ENCODE measurements around the gene KCNK6. TPM values are rescaled to one million over a fixed set of nuclear protein-coding genes. Genes with fewer than 3 reads are reported as not detected.

The KCNK6 gene
- total and polyA plus RNA-seq, 2 of the 8 experiments (the other 6 are each of a cell fraction or from before 2014, with no cell fraction given), result 10.6 to 13.3 TPM

GRCh38 chr19:38374332-38375097 is 54.9 kb downstream of the KCNK6 start, which contains the start of gene PSMD8:
Gene PSMD8, plus strand, starts transcription at chr19:38374571. Its CDS starts 31 bp downstream, at chr19:38374602.
- Histone ChIP-seq H4K20me1 (replicated peaks in 1 of 2; ENCODE audit: control insufficient read depth in 1 of 2, insufficient read depth in 2 of 2, low read length in 2 of 2) (peaks cover 3 to 5% of the 10 kb centered on the region in 2 experiments), H3K56ac (replicated peaks; ENCODE audit: insufficient read length, low read depth, low read length) (peak within 1 kb of the TSS; percentile 96), H2BK15ac (ENCODE audit: low read length) (peak within 1 kb of the TSS; percentile 99; the same call in 1 of the 2 replicates), H2BK12ac (ENCODE audit: low read depth, low read length) (0 out of 2 replicates have a peak within 1 kb of the TSS, but pooled peaks have one; percentile 75), H4K8ac (ENCODE audit: extremely low read depth, insufficient read depth, low read length) (peak within 1 kb of the TSS; percentile 96), H2BK120ac (replicated peaks; ENCODE audit: low read depth, low read length) (no peak within 1 kb of the TSS), H3K18ac (ENCODE audit: extremely low read depth, low read length) (peak within 1 kb of the TSS; percentile 98), H2BK5ac (ENCODE audit: low read depth, low read length) (peak within 1 kb of the TSS; percentile 90), H3K23me2 (ENCODE audit: low read depth, low read length) (peaks cover 7% of the 10 kb centered on the region; the same call in 1 of the 2 replicates), H3K27ac (ENCODE audit: low read depth, low read length) (peak within 1 kb of the TSS; percentile 62; the same call in 1 of the 2 replicates), H3K14ac (ENCODE audit: insufficient read length) (peak within 1 kb of the TSS; percentile 98), H3K79me2 (ENCODE audit: control insufficient read depth in 1 of 2, insufficient read depth in 2 of 2, low read length in 2 of 2) (peaks cover 0 to 22% of the 10 kb centered on the region in 2 experiments; a peak in 2 of 4 replicates), H3K9ac (replicated peaks in 1 of 4; ENCODE audit: extremely low read depth in 1 of 4, low read depth in 3 of 4, low read length in 3 of 4) (peak within 1 kb of the TSS; percentile 75 to 97 (median 88)), H3K27me3 (replicated peaks in 1 of 4; ENCODE audit: control insufficient read depth in 3 of 4, extremely low read depth in 1 of 4, insufficient read depth in 3 of 4, low read length in 3 of 4) (peaks cover 0 to 2% (median 0%) of the 10 kb centered on the region in 4 experiments; a peak in 2 of 7 replicates), H2BK20ac (ENCODE audit: low read length) (no peak within 1 kb of the TSS), H4K91ac (replicated peaks; ENCODE audit: insufficient read length, low read length) (peak within 1 kb of the TSS; percentile 85), H3K23ac (ENCODE audit: insufficient read length) (no peak within 1 kb of the TSS), H3K4me2 (ENCODE audit: insufficient read depth in 1 of 2, low read depth in 2 of 2, low read length in 2 of 2) (peak within 1 kb of the TSS; percentile 73 to 100), H3K4ac (replicated peaks; ENCODE audit: insufficient read length, low read depth, low read length) (no peak within 1 kb of the TSS), H2AK5ac (ENCODE audit: low read depth, low read length) (no peak within 1 kb of the TSS), H3K4me1 (replicated peaks in 1 of 4; ENCODE audit: control insufficient read depth in 3 of 4, insufficient read depth in 4 of 4, low read length in 3 of 4) (peaks cover 0 to 6% (median 3%) of the 10 kb centered on the region in 4 experiments; a peak in 3 of 7 replicates), H2AFZ (ENCODE audit: low read length) (peak within 1 kb of the TSS; percentile 60; the same call in 1 of the 2 replicates), H3K36me3 (ENCODE audit: control insufficient read depth in 2 of 4, insufficient read depth in 4 of 4, low read length in 3 of 4) (no peaks in the 10 kb centered on the region; a peak in 4 of 8 replicates), H4K5ac (ENCODE audit: insufficient read length, low read depth, low read length) (peak within 1 kb of the TSS; percentile 95), H3K79me1 (ENCODE audit: low read depth, low read length) (peaks cover 14% of the 10 kb centered on the region), H3K9me3 (ENCODE audit: insufficient read depth in 2 of 2, low read depth in 1 of 2, low read length in 1 of 2) (no peaks in the 10 kb centered on the region), H3K4me3 (ENCODE audit: extremely low read depth in 1 of 4, insufficient read depth in 2 of 4, low read depth in 3 of 4, low read length in 4 of 4) (peak within 1 kb of the TSS; percentile 85 to 96 (median 90))
- FAIRE-seq (peak; percentile 50), DNase-seq (ENCODE audit: low read depth in 1 of 2, low spot score in 2 of 2) (peak; percentile 96 to 99)
- ChIA-PET POLR2A (ENCODE audit: partially characterized antibody) (interaction anchor here (0.7 to 3.8 kb wide), 12 partner anchors 10 to 240 kb away, joined by 3 to 35 read pairs (median 4); partner anchors contain the start of genes CATSPERG, GGN, SPINT2 and SPRED3), CTCF (ENCODE audit: partially characterized antibody) (interaction anchor here (0.6 to 5.7 kb wide), 15 partner anchors 10 to 526 kb away, joined by 3 to 37 read pairs (median 4); partner anchors contain the start of gene CATSPERG)
- WGBS, 2 experiments (ENCODE audit: extremely low coverage in 1 of 2, insufficient coverage in 1 of 2, insufficient read length in 1 of 2, insufficient replicate concordance in 2 of 2, low coverage in 1 of 2, low lambda C conversion rate in 2 of 2, missing lambda C conversion rate in 1 of 2), result 1% methylated on average over 65 of the region's 65 CpGs; no CpG with 5 or more reads in 1 of the 2 experiments
- TF ChIP-seq POLR2A (IDR thresholded peaks at IDR 0.05; ENCODE audit: control extremely low read depth in 1 of 2, low read depth in 2 of 2, low read length in 2 of 2), result peak; percentile 93 to 94
- TF ChIP-seq KDM1A (IDR thresholded peaks at IDR 0.05; ENCODE audit: borderline replicate concordance, low read length), result no peak
- no peak for TF ChIP-seq NANOG (IDR thresholded peaks at IDR 0.05; ENCODE audit: insufficient read depth, low read depth, low read length, poor library complexity, severe bottlenecking)
- TF ChIP-seq RFX5 (IDR thresholded peaks at IDR 0.05; ENCODE audit: borderline replicate concordance, low read depth, low read length), result no peak
- TF ChIP-seq ATF2 (IDR thresholded peaks at IDR 0.05; ENCODE audit: low read length), result peak; percentile 75
- TF ChIP-seq RNF2 (IDR thresholded peaks at IDR 0.05; ENCODE audit: borderline replicate concordance, low read depth, low read length, missing control alignments, poor library complexity, severe bottlenecking), result no peak

Data from H1 (cell line).